Measurements from ENCODE around the gene NTMT1. TPM values are rescaled to one million over a fixed set of nuclear protein-coding genes. Genes with fewer than 3 reads are reported as not detected.

NTMT1 gene
- total and polyA plus RNA-seq, 9 of the 15 experiments (the other 6 are each of a cell fraction or from before 2014, with no cell fraction given) = 42.1 to 116 (median 74.7) TPM

DNA sequence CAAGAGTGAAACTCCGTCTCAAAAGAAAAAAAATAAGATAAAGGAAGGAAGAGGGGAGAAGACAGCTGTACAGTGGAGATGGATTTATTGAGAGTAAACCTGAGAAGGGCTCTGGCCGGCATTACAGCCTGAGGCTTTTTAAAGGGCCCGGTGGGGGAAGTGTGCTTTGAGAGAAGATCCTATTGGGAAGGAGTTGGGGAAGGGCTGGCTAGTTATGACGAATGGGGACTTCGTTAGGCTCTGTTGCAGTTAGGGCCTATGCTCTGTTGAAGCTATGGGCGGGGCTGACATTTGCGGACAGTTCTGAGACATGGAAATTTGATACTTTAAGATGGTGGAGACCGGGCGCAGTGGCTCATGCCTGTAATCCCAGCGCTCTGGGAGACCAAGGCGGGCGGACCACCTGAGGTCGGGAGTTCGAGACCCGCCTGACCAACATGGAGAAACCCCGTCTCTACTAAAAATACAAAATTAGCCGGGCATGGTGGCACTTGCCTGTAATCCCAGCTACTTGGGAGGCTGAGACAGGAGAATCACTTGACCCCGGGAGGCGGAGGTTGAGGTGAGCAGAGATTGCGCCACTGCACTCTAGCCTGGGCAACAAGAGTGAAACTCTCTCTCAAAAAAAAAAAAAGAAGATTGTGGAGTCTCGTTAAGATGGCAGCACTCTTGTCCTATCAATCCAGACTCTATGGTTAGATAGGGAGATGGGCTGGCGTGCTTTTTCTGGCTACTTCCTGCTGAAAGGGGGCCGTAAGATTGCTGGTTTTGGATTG lies 38.3 kb upstream of the NTMT1 start (continued):
- TF ChIP-seq PHF20 (IDR thresholded peaks at IDR 0.05; ENCODE audit: partially characterized antibody) = peak; percentile 42
- peak; percentile 30; the same call in 1 of the 2 replicates for TF ChIP-seq GABPA (tag; conservative IDR thresholded peaks at IDR 0.05; ENCODE audit: low read depth)
- TF ChIP-seq ZNF24 (IDR thresholded peaks at IDR 0.05) = peak; percentile 21; the same call in 1 of the 2 replicates
- TF ChIP-seq DIDO1 (tag; IDR thresholded peaks at IDR 0.05; ENCODE audit: low read depth) = peak; percentile 43; the same call in 1 of the 2 replicates
- no peak for TF ChIP-seq HDAC6 (IDR thresholded peaks at IDR 0.05; ENCODE audit: low read depth, low read length)
- no peak for TF ChIP-seq CBX1 (IDR thresholded peaks at IDR 0.05; ENCODE audit: low read depth)
- TF ChIP-seq MTA3 (IDR thresholded peaks at IDR 0.05; ENCODE audit: borderline replicate concordance) = peak; percentile 82; the same call in 1 of the 2 replicates
- no peak for TF ChIP-seq HNRNPL (IDR thresholded peaks at IDR 0.05; ENCODE audit: low read depth, low read length)
- peak; percentile 88 for TF ChIP-seq MEF2D (tag; conservative IDR thresholded peaks at IDR 0.05; ENCODE audit: low read depth)
- TF ChIP-seq ZNF354B (CRISPR knock-in tag; IDR thresholded peaks at IDR 0.05) = no peak
- TF ChIP-seq POLR2H (tag; IDR thresholded peaks at IDR 0.05; ENCODE audit: low read depth) = peak; percentile 71
- no peak for TF ChIP-seq NFIC (IDR thresholded peaks at IDR 0.05)
- TF ChIP-seq SMARCE1 (IDR thresholded peaks at IDR 0.05) = peak; percentile 49; the same call in 1 of the 2 replicates
- peak in 1 of 2 experiments; percentile 90; a peak in 2 of 4 replicates for TF ChIP-seq ZNF639 (CRISPR knock-in tag; conservative IDR thresholded peaks at IDR 0.05 in 1 of 2, IDR thresholded peaks at IDR 0.05 in 1 of 2)
- 0 out of 2 replicates have a peak, but pooled peaks have one; percentile 7 for TF ChIP-seq ZNF134 (CRISPR knock-in tag; conservative IDR thresholded peaks at IDR 0.05)
- TF ChIP-seq ZNF444 (CRISPR knock-in tag; IDR thresholded peaks at IDR 0.05) = no peak
- TF ChIP-seq DMBX1 (CRISPR knock-in tag; IDR thresholded peaks at IDR 0.05; ENCODE audit: borderline replicate concordance) = peak; percentile 82
- TF ChIP-seq, protein P1, sequence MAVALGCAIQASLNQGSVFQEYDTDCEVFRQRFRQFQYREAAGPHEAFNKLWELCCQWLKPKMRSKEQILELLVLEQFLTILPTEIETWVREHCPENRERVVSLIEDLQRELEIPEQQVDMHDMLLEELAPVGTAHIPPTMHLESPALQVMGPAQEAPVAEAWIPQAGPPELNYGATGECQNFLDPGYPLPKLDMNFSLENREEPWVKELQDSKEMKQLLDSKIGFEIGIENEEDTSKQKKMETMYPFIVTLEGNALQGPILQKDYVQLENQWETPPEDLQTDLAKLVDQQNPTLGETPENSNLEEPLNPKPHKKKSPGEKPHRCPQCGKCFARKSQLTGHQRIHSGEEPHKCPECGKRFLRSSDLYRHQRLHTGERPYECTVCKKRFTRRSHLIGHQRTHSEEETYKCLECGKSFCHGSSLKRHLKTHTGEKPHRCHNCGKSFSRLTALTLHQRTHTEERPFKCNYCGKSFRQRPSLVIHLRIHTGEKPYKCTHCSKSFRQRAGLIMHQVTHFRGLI (CRISPR knock-in tag; IDR thresholded peaks at IDR 0.05) = peak; percentile 91
- peak; percentile 40; the same call in 1 of the 2 replicates for TF ChIP-seq SMARCA5 (IDR thresholded peaks at IDR 0.05)
- no peak for TF ChIP-seq KLF16 (IDR thresholded peaks at IDR 0.05)
- TF ChIP-seq MECOM (CRISPR knock-in tag; IDR thresholded peaks at IDR 0.05) = peak; percentile 78
- TF ChIP-seq HMGXB4 (CRISPR knock-in tag; IDR thresholded peaks at IDR 0.05) = no peak
- 0 out of 2 replicates have a peak, but pooled peaks have one; percentile 29 for TF ChIP-seq NFE2L1 (tag; IDR thresholded peaks at IDR 0.05; ENCODE audit: borderline replicate concordance, low read depth)
- TF ChIP-seq ZSCAN32 (CRISPR knock-in tag; IDR thresholded peaks at IDR 0.05) = no peak
- TF ChIP-seq ZNF12 (CRISPR knock-in tag; IDR thresholded peaks at IDR 0.05) = no peak

Data from K562 (cell line).